ENCODE results near the gene IFFO2.

IFFO2 gene

DNA sequence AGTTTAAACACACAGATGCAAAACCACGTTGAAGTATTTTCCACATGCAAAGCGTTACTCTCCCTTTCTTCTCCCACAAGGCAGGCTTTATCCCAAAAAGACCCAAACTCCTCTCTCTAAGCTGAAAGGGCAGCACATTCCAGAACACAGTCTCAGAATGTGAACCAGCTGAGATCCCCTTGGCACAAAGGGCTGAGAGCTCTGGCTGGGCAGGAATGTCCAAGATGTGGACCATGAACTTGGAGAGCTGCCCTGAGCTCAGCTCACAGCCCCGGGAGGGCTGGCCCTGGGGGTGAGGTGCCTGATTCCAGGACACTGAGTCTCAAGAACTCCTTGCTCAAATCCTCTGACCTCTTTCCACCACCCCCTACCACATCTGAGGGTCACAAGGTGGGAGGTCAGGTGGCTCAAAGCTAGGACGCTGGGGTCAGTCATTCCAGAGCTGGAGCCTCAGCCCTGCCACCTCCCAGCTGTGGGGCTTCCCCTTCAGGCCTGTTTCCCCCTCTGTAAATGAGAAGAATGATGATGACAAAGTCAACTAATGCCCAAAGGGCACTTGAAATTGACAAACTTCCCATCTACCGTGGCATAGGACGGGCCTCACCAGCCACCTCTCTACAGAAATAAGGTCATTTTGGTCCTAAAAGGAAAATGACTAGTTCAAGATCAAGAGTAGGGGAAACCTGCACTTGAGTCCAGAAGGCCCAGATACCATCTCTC, 65.6 kb downstream of the IFFO2 start:
- DNase-seq, result no peak

DNA sequence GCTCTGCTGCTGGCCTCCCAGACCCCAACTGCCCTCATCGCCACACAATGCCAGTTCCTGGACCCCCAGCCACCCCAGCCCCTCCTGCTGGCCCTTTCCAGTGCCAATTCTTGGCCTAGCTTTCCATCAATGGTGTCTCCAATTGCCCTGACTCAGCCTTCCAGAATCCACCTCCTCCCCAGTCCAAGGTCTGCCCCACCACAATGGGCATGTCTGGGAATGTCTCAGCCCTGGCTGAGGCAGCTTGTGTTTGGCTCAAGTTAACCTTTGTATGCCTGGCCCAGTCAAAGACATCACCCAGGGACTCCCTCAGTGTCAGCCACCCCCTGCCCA, 70.5 kb downstream of the IFFO2 start:
- no peak for DNase-seq

DNA sequence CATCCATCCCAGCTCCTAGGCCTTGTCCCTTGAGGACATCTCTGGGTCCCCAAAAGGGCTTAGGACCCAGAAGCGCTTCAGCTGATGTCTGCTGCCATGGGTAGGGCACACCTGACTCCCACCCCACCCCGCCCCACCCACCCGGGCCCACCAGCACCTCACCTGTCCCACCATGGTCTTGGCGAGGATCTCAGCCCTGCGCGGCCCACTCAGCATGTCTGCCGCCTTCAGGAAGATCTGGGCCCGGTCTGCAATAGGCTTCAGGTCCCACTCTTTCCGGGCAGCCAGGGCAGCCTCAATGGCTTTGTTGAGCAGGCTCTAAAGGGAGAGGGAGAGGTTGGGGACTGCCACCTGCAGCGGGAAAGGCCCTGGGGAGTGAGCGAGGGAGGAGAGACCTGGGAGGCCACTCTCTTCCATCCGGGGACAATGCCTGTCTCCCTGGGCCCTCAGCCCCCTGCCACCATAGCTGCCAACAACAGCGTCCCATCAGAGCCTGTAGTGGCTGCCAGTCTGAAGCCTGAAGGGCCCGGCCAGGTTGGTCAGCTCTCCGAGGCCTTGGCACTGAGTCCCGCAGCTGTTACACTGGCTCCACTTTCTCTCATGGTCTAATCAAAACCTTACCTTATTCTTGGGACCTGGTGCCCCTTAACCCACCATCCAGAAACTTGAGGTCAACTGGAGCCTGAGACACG, 71.0 kb downstream of the IFFO2 start:
- DNase-seq, result no peak

DNA sequence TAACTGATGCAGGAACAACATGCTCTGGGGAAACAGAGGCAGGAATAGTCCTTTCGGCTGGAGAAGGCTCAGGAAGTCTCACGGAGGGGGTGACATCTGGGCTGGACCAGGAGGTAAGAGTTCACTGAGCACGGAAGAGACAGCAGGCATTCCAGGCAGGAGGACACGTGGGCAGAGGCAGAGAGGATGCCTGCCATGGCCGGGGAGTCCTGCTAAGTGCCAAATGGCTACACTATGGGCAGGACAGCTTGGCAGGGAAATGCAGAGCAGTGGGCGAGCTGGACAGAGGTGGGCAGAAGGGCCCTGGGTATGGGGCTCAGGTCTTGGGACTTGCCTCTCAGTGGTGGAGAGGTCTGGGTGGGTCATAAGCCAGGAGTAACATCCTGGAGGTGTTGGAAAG, 71.7 kb downstream of the IFFO2 start:
- no peak for DNase-seq

DNA sequence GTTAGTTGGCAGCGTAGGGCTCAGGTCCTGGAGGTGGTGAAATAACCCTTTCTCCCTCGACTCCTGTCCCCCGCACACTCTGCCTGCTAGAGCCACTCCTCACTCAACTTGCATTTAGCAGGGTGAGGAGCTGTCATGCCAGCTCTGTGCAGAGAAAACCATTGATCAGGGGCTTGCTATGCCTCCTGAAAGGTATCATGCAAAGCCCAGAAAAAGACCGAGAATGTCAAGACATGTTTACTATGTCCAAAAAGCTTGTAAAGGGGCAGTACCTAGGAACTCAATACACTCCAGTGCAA, 72.1 kb downstream of the IFFO2 start:
- DNase-seq, result no peak

DNA sequence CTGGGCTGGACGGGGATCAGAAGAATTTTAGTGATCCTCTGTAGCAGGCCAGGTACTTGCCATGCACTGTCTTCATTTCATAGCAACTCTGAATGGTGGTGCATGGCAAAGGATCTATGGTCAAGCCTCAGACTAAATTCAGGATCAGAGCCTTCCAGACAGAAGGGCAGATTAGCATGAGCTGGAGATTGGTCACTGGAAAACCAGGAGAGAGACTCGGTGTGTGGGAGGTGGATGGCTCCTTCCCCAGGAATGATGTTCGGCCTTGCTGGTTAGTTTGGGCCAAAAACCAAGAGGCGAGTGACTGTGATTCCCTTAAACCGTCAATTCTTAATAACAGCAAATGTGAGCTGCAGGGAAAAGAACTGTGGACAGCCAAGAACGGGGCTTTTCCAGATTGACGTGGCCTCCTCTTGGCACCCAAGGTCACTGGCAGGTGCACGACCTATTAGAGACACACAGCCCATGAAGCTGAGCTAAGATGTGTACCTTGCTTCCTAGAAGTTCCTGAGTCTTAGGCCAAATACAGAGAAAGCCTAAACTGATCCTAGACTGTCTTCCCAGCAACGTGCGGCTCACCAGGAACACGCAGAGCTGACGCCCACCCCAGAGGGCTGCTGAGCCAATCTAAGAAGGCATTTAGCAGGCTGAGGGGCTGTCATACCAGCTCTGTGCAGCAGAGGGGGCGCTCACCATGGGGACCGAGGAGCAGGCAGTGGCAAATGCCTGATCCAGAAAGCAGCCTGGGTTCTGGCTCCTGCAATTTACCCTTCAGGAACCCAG, 72.6 kb downstream of the IFFO2 start:
- DNase-seq, result no peak

DNA sequence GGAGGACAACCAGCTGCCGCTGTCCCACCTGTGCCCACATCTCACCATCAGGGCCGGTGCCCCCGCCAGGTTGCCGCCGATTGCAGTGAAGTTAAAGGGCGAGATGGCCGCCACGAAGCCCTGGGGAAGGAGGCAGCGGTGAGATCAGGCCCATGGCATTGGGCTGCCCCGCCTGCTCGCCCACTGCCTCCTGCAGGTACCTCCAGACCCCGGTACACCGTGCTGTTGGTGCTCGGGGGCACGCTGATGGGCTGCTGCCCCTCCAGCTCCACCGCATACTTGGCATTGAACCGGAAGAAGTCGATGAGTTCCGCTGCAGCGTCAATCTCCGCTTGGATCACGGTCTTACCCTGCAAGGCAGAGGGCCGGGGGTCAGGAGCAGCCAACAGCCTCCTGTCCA, 73.4 kb downstream of the IFFO2 start:
- no peak for DNase-seq

DNA sequence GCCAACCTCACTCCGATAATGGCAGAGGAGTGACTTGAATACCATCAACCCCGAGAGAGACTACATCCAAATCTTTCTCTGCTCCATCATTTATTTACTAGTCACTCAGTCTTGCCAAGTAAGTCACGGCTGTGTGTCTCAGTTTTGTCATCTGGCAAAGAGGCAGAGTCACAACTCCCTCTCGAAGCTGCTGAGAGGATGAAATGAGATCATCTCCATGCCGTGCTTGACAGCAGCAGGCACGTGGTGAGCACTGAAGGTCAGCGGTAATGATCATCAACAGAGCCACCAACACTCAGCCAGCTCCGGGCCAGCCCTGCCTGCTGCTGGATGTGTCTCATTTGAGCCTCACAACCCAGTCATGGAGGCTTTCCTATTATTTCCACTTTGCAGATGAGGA, 74.0 kb downstream of the IFFO2 start:
- DNase-seq, result no peak

DNA sequence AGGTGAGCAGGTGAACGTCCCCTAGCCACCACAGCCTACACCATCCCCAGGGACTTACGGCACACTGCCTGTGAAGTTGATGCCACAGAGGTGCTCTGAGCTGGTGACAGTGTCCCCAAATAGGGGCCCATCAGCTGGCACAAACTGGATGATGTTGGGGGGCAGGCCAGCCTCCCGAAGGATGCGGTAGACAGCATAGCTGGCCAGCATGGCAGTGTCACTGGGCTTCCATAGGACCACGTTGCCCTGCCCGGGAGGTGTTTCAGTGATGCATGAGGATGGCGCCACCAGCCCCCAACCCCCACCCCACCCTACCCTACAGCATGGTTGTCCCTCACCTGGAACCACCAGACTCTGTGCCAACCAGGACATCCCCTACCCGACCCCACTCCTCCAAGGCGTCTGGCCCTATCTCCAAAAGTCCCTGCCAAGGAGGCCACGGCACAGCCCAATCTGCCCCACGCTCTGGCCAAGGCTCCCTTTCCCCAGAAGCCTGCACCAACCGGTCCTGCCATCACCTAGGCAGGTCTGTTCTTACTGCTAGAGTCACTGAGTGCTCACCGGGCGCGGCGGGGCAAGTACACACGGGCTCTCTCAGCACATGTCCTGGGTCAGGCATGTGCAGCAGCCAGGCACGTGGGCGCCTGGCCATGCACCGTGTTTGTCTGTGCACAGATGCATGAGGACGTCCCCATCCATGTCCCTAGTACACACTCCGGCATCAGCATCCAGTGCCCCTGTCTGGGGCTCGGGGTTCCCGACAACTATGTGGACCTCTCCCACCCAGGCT, 74.6 kb downstream of the IFFO2 start:
- no peak for DNase-seq

DNA sequence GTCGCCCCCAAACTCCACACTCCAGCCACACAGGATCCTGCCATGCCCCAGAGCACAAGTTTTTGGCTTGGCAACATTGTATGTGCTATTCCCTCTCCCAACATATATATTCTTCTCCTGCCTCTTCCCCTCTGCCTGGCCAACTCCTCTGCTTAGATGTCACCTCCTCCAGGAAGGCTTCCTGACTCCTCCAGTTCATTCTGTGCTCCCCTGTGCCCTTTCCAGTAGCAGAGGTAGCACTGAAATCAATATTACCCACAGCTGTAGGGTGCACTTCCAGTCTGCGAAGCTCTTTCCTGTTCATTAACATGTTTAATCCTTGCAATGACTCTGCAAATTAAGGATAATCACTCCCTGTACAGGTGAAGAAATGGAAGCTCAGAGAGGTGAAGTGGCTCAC, 75.3 kb downstream of the IFFO2 start:
- DNase-seq, result no peak

DNA sequence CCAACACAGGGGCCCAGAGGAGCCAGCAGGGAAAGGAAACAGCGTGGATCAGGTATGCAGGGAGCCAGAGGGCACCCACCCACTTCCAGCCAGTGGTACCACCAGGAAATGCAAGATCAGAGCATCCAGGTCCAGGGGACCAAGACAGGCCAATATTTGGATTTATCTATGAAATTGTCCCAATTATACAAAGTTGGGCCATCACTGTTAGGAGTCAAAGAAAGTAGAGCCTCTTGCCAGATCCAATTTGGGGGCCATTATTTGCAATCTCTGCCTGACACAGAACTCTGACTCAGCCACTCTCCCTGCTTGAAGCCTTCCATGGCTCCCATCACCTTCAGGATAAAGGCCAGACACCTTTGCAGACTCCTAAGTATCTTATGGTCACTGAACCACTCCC, 75.9 kb downstream of the IFFO2 start:
- DNase-seq, result no peak

DNA sequence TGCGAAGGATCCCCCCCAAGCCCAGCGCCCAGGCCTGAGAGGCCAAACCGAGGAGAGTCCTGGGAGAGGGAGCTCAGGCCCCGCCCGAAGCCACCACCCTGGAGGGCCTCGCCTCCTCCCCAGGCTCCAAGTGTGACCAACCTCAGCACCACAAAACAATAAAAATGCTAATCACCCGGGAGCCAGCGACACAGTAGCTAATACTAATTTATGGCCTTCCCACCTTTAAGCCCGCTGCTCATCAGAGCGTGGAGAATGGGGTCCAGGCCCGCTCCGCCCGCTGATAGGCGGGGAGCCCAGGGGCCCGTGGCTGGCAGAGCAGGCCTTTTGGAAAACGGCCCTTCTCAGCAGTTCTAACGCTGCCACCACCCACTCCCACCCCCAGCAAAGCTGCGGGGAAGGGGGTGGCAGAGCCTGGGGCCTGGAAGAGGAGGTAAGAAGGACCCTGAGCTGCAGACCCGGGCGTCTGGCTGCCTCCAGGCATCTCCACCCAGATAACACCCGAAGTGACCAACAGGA, 76.6 kb downstream of the IFFO2 start:
- DNase-seq, result no peak

DNA sequence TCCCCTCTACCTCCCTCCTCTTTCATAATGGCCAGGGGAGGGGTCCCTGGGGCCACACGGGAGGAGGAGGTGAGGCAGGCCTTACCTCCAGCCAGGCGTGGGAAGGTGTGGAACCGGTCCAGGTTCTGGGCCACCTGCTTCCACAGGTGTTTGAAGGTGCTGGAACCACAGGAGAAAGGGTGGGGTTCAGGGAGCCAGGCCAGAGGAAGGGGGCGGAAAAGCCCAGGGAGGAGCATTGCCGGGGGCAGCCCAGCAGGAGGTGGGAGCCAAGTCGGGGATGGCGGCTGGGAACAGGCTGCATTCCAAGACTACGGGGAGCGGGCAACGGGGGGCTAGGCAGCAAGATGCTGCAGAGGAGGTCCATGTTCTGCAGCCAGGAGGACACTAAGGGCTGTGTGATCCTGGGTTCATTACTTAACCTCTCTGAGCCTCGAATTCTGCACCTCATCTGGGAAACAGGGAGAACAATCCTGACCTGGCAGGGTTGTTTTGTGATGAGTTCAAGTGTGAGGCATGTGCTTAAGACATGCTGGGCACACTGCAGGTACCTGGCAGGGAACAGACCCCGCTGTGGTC, 77.2 kb downstream of the IFFO2 start:
- DNase-seq, result no peak

DNA sequence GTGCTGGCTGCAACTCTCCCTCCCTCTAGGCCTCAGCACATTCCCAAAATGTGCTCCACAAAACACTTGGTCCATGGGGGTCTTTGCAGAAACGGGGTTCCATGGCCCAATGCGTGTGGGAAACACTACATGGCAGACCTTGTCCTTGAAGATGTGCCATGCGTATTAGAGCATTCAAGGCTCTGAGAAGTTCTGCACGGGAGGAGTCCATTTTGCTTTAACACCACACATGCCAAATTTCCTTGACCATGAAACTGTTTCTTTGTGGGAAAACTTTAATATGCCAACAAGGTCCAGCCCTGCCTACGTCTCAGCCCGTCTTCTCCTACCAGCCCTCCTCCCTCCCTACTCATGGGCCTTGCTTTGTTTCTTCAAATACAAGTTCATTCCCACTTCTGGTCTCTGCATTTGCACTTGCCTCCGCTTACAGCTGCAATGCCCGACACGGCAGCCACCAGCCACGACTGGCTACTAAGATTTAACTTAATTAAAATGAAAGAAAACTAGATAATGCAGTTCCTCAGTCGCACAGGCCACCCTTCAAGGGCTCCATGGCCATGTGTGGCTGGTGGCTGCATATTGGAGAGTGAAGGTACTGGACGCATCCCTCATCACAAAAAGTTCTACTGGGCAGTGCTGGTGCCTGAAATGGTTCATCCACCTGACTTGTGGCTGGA, 77.8 kb downstream of the IFFO2 start:
- DNase-seq, result no peak

DNA sequence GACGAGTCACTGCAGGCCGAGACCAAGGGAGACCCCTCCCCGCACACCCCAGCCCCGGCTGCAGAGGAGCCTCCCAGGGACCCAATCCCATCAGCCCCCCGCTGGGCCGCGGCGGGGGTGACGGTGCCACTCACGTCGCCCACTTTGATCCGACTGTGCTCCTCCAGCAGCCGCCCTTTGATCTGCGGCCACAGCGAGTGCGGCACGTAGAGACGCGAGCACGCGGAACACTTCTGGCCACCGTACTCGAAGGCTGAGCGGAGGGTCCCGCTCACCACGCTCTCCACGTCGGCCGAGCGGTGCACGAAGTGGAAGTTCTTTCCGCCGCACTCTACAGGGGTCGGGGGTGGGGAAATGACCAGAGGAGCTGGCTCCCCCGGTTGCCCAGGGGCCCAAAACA, 79.2 kb downstream of the IFFO2 start:
- DNase-seq, result no peak

DNA sequence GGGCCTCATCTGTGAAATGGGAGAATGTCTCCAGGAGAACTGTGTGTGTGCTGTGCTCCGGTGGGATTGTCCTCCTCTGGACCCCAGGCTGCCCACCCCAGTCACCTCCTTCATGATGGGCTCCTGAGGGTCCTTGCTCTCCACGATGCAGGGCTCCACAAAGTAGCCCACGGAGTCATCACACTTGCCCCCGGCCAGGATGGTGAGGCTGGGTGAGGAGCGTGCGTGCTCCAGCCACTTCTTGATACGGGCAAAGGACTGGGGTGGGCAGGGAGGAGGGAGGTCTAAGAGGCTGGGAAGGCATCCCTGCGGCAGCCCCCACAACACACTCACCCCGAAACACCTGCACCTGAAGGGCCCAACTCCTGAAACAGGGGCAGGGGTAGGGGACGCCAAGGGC, 80.3 kb downstream of the IFFO2 start:
- DNase-seq, result no peak

DNA sequence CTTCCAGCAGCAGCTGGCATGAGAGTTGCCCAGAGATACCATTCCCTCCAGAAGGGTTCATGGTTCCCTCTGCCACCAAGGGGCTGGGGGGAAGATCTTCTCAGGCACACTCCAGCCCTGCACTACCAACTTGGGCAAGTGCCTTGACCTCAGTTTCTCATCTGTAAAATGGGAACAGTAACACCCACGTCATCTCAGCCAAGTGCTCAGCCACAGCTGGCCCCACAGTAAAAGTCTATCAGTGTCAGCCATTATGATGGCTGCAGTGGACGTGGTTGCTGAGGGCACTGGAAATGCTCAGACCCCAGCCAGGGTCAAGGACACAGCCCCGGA, 80.7 kb downstream of the IFFO2 start:
- no peak for DNase-seq

DNA sequence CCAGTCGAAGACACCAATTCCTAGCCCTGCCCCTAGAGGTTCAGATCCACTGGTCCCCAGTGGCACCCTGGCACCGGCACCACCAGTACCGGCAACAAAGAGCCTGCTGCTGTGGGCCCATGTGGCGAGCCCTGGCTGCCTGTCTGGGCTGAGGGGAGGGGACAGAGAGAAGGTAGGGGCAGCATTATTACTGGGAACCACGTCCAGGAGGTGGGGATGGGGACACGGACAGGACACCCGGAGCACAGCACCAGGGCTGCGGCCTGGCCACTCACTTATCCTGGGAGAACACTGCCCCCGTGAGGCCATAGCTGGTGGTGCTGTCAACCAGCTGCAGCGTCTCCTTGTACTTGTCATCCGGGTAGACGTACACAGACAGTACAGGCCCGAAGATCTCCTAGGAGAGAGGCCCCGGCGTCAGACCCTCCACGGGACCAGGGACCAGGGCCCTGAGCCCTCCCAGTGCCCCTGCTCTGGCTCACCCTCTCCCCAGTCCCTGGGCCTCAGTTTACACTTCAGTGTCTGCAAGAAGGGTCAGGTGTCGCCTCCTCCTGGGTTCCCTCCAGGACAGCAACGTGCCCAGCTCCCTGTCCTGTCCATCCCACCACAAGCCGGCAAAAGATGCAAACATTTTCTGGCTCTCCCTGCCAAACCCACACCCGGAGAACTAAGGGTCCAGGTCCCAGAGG, 81.2 kb downstream of the IFFO2 start:
- DNase-seq, result no peak

DNA sequence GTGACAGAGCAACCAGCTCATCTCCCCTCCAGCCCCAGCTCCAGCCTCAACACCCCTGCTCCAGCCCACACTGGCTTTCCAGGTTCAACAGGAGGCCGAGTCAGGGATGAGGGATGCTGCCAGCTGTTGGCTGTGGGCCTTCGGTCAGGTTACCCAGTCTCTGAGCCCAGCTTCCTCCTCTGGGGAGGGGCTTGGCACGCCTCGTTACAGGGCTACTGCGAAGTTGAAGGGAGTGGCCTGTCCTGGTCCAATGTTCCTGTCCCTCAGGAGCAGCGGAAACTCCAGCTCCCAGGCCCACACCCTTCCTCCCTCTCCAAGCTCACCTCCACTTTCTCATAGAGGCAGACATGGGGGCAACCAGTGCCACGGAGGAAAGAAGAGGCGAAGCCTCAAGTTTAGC, 81.9 kb downstream of the IFFO2 start:
- no peak for DNase-seq

DNA sequence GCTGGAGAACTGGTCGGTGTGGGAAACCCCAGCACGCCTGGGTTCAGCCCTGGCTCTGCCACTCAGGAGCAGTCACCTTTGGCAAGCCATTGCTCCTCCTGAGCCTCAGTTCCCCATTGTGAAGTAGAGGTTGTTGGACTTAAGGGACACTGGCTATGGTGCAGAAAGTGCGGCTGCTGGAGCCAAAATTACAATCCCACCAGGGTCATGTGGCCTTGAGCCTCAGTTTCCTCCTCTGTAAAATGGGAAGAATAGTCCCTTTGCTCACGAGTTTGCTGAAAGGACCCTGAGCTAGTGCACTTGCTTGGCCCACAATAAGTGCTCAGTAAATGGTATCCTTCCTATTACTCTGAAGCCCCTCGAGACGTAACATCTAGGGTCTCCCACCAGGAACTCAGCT, 82.4 kb downstream of the IFFO2 start:
- no peak for DNase-seq

DNA sequence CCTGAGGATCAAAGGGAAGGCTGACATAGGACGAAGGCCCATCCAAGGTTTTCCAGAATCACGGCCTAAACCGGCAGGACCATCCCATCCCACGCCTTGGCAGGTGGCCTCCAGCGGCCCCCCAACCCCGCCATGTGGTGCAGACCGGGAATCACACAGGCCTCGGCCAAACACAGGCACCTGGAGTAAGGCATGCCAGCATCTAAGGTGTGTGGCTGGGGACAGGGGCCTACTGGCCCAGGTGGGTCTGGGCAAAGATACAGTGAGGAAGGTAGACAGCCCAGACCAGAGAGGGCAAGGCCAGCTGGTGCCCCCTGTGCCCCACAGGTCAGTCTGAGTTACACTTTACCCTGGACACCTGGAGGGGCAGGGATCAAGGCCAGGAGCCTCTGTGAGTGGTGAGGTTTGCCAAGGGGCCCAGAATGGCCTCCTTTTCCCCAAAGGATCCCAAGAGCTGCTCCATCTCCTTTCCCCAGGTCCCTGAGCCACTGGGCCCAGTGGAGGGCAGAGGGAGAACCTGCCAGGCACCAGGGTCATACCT, 84.3 kb downstream of the IFFO2 start:
- DNase-seq, result no peak
